NCI-H1417 (cell line): ENCODE measurements around the gene AKT1.
"Not testable (repeated sequence)": the region's sequence is repeated elsewhere in the genome, so short reads cannot be mapped to it uniquely, and the experiment has no call there.

ENCODE experiments used
- DNase-seq, 3 experiments: peaks; one replicate each; lab custom pipeline; 2025; lab: John Stamatoyannopoulos, UW

AKT1 gene

GRCh38 chr14:104753528-104754212 lies 41.9 kb downstream of the AKT1 start:
- peak in 1 of 3 experiments; percentile 45 for DNase-seq

GRCh38 chr14:104752735-104753527 lies 42.6 kb downstream of the AKT1 start, which contains the start of gene SIVA1:
TSS of gene SIVA1 (plus strand) at chr14:104753147. CDS start at chr14:104753202, 55 bp downstream.
- DNase-seq: peak; percentile 99 to 100 (median 99)

GRCh38 chr14:104752423-104752734 lies 43.2 kb downstream of the AKT1 start:
- DNase-seq: no peak

GRCh38 chr14:104751539-104752422 lies 43.8 kb downstream of the AKT1 start:
- no peak for DNase-seq

- DNase-seq: not testable (repeated sequence)
Measured at GRCh38 chr14:104750753-104751057, 44.8 kb downstream of the AKT1 start.

- no peak for DNase-seq
Measured at GRCh38 chr14:104750056-104750752, 45.3 kb downstream of the AKT1 start.

GRCh38 chr14:104749111-104749649 lies 46.4 kb downstream of the AKT1 start:
- no peak for DNase-seq

- no peak for DNase-seq
Measured at GRCh38 chr14:104747876-104748275, 47.7 kb downstream of the AKT1 start.

- DNase-seq: peak in 2 of 3 experiments; percentile 63 to 77
Measured at GRCh38 chr14:104746934-104747481, 48.5 kb downstream of the AKT1 start.

- DNase-seq: no peak
Measured at GRCh38 chr14:104746071-104746545, 49.4 kb downstream of the AKT1 start.

- no peak for DNase-seq
Measured at GRCh38 chr14:104745431-104745830, 50.1 kb downstream of the AKT1 start.

GRCh38 chr14:104744484-104744883 lies 51.1 kb downstream of the AKT1 start:
- no peak for DNase-seq

- DNase-seq: no peak
Measured at GRCh38 chr14:104743461-104744380, 51.8 kb downstream of the AKT1 start.

GRCh38 chr14:104742586-104743455 lies 52.7 kb downstream of the AKT1 start:
- no peak for DNase-seq

GRCh38 chr14:104741803-104742251 lies 53.7 kb downstream of the AKT1 start:
- DNase-seq: no peak

GRCh38 chr14:104741108-104741802 lies 54.3 kb downstream of the AKT1 start:
- DNase-seq: no peak

GRCh38 chr14:104739546-104740516 lies 55.7 kb downstream of the AKT1 start:
- DNase-seq: no peak
